RWPE2 (cell line): ENCODE measurements around the gene CRIM1.

Experiments
- ATAC-seq: fragments of 200-7000 bp; cut with Tn5 transposase; 3 replicates; pipeline ENCODE4 v1.9.1; 2021; ENCODE audit warnings: low read depth
- DNase-seq: peaks from one replicate; pipeline ENCODE4 v3.0.0-alpha.2; 2020; ENCODE audit warnings: low spot score
- H3K27ac ChIP-seq: fragments of 450-650 bp; 2 replicates; pipeline ENCODE4 v1.5.1; 2017; ENCODE audit warnings: mild to moderate bottlenecking; ENCODE audit not compliant: poor library complexity, severe bottlenecking
- H3K27me3 ChIP-seq: fragments of 250-450 bp; sonication (Bioruptor Pico); 2 replicates; pipeline ENCODE4 v1.5.1; 2021; ENCODE audit warnings: mild to moderate bottlenecking, moderate library complexity; ENCODE audit not compliant: insufficient read depth, poor library complexity, severe bottlenecking
- H3K36me3 ChIP-seq: fragments of 250-450 bp; sonication (Bioruptor Pico); 2 replicates; pipeline ENCODE4 v1.5.1; 2020; ENCODE audit warnings: low read depth, mild to moderate bottlenecking, moderate library complexity
- H3K4me1 ChIP-seq: fragments of 250-450 bp; sonication (Bioruptor Pico); 2 replicates; pipeline ENCODE4 v1.5.1; 2021; ENCODE audit warnings: mild to moderate bottlenecking, moderate library complexity; ENCODE audit not compliant: insufficient read depth, poor library complexity, severe bottlenecking
- H3K4me3 ChIP-seq: fragments of 250-450 bp; sonication (Bioruptor Pico); 2 replicates; pipeline ENCODE4 v1.5.1; 2021; ENCODE audit warnings: mild to moderate bottlenecking, moderate library complexity; ENCODE audit not compliant: severe bottlenecking
- H3K9me3 ChIP-seq: fragments of 250-450 bp; sonication (Bioruptor Pico); 2 replicates; pipeline ENCODE4 v1.5.1; 2021; ENCODE audit warnings: mild to moderate bottlenecking, moderate library complexity; ENCODE audit not compliant: severe bottlenecking
- TF ChIP-seq, protein P1 (sequence below): fragments of 450-650 bp; IDR thresholded peaks from one replicate; pipeline ENCODE4 v1.5.1; 2017; ENCODE audit warnings: mild to moderate bottlenecking, moderate library complexity; ENCODE audit not compliant: poor library complexity, severe bottlenecking

Gene CRIM1

DNA sequence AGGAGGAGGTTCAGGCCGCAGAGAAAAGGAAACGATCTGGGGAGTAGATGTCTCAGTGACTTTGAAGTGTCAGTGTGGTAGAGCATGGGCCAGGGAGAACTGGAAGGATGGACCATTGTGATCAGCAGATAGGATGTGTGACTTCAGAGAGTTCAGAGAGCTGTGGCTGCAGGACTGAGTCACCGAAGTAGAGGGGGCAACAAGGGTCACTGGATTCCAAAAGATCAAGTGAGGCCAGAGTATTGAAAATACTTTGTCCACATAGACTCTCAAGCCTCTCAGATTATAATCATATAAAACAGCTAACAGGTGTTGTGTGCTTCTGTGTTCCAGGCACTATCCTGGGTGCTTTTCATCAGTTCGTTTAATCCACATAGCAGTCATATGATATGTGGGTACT, 99.4 kb downstream of the CRIM1 start:
- ATAC-seq: no peak

DNA sequence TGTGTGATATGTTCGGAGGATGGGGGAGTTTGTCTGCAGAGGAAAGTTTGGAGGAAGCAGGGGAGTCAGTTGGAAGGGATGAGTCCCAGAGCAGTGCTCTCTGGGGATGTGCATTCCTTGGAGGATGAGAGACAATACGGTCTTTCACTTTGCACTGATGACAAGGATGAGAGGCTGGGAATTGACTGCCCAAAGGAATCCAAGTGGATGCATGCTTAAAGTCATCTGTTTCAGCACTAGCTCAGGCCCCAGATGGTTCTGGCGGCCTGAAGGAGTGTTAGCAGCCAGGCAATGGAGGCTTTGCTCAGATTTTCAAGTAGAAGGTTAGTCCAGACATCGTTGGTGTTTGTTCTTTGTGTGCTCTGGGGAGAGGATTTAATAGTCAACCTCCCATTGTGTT, 100.2 kb downstream of the CRIM1 start:
- ATAC-seq: no peak
- no peaks in the 10 kb centered on the region for H3K27me3 ChIP-seq
- DNase-seq: no peak
- H3K27ac ChIP-seq: peak overlapping the region; percentile 97
- TF ChIP-seq, protein P1, sequence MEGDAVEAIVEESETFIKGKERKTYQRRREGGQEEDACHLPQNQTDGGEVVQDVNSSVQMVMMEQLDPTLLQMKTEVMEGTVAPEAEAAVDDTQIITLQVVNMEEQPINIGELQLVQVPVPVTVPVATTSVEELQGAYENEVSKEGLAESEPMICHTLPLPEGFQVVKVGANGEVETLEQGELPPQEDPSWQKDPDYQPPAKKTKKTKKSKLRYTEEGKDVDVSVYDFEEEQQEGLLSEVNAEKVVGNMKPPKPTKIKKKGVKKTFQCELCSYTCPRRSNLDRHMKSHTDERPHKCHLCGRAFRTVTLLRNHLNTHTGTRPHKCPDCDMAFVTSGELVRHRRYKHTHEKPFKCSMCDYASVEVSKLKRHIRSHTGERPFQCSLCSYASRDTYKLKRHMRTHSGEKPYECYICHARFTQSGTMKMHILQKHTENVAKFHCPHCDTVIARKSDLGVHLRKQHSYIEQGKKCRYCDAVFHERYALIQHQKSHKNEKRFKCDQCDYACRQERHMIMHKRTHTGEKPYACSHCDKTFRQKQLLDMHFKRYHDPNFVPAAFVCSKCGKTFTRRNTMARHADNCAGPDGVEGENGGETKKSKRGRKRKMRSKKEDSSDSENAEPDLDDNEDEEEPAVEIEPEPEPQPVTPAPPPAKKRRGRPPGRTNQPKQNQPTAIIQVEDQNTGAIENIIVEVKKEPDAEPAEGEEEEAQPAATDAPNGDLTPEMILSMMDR: no peak
- no peaks in the 10 kb centered on the region for H3K9me3 ChIP-seq
- no peak overlapping the region for H3K4me3 ChIP-seq
- H3K36me3 ChIP-seq: peaks cover 49% of the 10 kb centered on the region
- peaks cover 33% of the 10 kb centered on the region for H3K4me1 ChIP-seq

More for the DNA sequence above, 99.4 kb downstream of the CRIM1 start:
- H3K4me3 ChIP-seq: no peak overlapping the region
- TF ChIP-seq, protein P1: no peak
- peaks cover 49% of the 10 kb centered on the region for H3K36me3 ChIP-seq
- peak overlapping the region; percentile 97 for H3K27ac ChIP-seq
- DNase-seq: no peak
- H3K4me1 ChIP-seq: peaks cover 33% of the 10 kb centered on the region
- no peaks in the 10 kb centered on the region for H3K9me3 ChIP-seq
- no peaks in the 10 kb centered on the region for H3K27me3 ChIP-seq

DNA sequence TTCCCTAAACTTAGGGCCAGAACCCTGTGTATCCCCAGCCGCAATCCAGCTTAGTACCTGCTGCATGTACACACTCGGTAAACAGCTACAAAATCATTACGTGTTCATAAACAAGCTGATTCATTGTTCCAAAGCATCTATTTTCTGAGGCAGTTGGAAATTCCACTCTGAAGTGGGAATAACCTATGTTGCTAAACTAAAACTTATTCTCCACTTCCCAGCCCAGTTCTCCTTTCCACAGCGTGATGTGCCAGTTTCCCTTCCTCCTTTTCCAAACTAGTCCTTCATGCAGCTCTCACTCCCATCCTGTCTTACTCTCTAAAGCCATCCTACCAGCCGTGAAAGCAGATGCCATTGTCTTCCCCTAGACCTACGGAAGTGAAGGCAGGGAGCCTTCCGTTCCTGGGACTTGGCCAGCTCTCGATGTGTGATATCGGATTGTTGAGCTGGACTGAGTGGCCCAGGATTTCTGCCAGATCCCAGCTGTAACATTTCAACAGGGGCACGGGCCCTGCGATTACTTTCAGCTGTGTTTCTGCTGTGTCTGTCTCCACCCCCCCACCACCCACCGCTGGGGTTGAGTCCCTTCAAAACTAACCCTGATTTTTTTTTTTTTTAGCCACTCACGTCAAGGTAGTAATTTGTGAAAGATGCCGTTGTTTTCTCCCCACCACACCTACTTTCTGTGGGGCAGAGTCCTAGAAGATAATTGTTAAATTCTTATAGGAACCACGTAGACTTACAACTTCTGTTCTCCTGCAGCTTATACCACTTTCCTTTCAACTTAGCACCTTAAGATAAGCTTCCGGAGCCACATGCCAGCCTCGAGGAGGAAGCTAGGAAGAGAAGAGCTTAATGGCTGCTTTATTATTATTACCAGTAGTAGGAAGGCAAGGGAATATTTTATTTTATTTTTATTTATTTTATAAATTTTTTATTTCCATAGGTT, 100.9 kb downstream of the CRIM1 start:
- H3K4me3 ChIP-seq: no peak overlapping the region
- no peaks in the 10 kb centered on the region for H3K9me3 ChIP-seq
- H3K36me3 ChIP-seq: peaks cover 42% of the 10 kb centered on the region
- TF ChIP-seq, protein P1: no peak
- peaks cover 33% of the 10 kb centered on the region for H3K4me1 ChIP-seq
- DNase-seq (no peak), ATAC-seq (no peak)
- no peaks in the 10 kb centered on the region for H3K27me3 ChIP-seq
- H3K27ac ChIP-seq: peak overlapping the region; percentile 97

DNA sequence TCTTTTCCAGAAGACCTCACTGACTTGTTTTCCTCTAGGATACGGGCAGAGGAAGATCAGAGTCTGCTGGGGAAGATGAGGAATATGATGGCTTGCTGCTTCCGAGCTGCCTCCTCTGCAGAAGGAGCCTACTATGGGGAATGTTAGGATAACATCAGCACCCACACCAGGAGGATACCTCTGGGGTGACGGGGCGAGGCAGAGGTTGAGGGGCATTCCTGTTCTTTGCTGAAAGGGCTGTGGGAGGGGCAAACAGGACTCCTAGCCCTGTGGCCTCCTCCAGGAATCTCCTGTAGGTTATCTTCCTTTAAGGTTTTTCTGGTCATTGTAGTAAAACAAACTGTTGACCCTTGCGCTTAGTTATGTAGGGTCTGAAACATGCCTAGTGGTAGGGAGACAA, 102.5 kb downstream of the CRIM1 start:
- H3K4me1 ChIP-seq: peaks cover 41% of the 10 kb centered on the region
- no peak for ATAC-seq
- peaks cover 42% of the 10 kb centered on the region for H3K36me3 ChIP-seq
- H3K9me3 ChIP-seq: no peaks in the 10 kb centered on the region
- no peak for DNase-seq
- no peak overlapping the region for H3K4me3 ChIP-seq
- H3K27me3 ChIP-seq: no peaks in the 10 kb centered on the region
- TF ChIP-seq, protein P1: no peak
- H3K27ac ChIP-seq: peak overlapping the region; percentile 97

DNA sequence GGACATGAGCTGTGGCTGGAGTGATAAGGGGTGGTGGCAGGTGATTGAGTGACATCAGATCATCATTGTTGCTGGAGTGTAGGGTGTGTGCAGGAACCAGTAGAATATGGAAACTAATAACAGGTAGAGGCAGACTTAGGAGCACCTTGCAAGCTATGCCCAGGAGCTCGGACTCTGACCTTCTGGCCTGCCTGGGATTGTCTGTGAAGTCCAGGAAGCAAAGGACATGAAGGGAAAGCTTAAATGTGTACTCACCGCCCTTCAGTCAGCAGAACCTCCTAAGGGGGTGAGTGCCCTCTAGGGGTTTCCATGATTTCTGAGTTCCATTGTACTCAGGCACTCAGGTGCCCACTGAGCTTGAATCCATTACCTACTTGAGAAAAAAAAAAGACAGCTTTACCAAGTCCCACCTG, 104.2 kb downstream of the CRIM1 start:
- Histone ChIP-seq H3K36me3 (peaks cover 50% of the 10 kb centered on the region), H3K27me3 (no peaks in the 10 kb centered on the region), H3K9me3 (no peaks in the 10 kb centered on the region), H3K4me1 (peaks cover 36% of the 10 kb centered on the region), H3K27ac (peak overlapping the region; percentile 97), H3K4me3 (no peak overlapping the region)
- DNase-seq (no peak), ATAC-seq (peak; percentile 81)
- TF ChIP-seq, protein P1: peak; percentile 78
